ENCODE measurements around the gene SPP1.
A peak's percentile ranks its signal among the peaks of the same experiment; 100 is the strongest.
"Not testable (repeated sequence)": the region's sequence is repeated elsewhere in the genome, so short reads cannot be mapped to it uniquely, and the experiment has no call there.

Gene SPP1

GRCh38 chr4:87975466-87975865 lies at the start of gene SPP1:
Gene SPP1, plus strand, starts transcription at chr4:87975714. Its CDS starts 1,182 bp downstream, at chr4:87976896.
- DNase-seq (ENCODE audit: low spot score) = peak; percentile 59

DNA sequence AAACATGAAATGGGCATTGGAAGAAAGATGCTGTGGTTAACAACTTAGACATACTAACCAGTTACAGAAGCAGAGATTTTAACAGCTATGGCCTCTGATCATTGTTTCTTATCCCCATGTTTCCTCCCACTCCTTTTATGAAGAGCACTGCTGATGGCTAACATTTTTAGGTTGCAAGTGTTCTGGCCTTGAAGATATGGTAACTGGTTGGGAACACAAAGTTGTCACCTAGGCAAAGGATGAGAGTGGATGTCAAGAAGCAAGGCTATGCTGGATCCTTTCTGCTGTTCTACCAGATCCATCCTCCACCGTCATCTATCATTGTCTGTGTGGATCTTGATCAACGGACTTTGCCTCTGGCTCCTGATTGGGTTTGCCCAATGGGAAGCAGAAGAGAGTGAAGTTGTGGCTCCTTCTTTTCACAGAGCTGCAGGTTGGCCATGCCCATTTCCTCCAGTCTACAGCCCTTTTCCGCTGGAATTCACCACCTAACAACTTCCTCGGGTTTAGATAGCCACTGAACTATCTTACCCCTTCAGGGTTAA lies 48.9 kb upstream of the SPP1 start:
- DNase-seq (ENCODE audit: low spot score) = no peak

- DNase-seq (ENCODE audit: low spot score) = no peak
These were observed 44.9 kb upstream of the SPP1 start for GRCh38 chr4:87930629-87931028.

- DNase-seq (ENCODE audit: low spot score) = no peak
These were observed 43.6 kb upstream of the SPP1 start for GRCh38 chr4:87931932-87932331.

DNA sequence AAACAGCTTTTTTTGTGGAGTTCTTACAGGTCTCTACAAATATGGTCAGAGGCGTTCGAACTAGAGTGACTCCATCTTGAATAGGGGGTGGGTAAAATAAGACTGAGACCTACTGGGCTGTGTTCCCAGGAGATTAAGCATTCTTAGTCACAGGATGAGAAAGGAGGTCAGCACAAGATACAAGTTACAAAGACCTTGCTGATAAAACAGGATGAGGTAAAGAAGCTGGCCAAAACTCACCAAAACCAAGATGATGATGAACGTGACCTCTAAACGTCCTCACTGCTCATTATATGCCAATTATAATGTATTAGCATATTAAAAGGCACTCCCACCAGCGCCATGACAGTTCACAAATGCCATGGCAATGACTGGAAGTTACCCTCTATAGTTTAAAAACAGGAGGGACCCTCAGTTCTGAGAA lies 42.8 kb upstream of the SPP1 start:
- DNase-seq (ENCODE audit: low spot score) = no peak

DNA sequence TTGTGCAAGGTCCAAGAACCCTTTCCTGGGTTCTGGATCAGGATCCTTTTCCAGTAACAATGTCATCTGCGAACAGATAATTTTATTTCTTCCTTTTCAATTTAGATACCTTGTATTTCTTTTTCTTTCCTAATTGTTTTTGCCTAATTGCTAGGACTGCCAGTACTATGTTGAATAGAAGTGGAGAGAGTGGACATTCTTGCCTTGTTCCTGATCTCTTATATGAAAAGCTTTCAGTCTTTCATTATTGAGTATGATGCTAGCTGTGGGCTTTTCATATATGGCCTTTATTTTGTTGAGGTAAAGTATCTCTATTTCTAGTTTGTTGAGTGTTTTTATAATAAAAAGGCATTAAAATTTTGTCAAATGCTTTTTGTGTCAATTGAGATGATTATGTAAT lies 42.2 kb upstream of the SPP1 start:
- no peak for DNase-seq (ENCODE audit: low spot score)

DNA sequence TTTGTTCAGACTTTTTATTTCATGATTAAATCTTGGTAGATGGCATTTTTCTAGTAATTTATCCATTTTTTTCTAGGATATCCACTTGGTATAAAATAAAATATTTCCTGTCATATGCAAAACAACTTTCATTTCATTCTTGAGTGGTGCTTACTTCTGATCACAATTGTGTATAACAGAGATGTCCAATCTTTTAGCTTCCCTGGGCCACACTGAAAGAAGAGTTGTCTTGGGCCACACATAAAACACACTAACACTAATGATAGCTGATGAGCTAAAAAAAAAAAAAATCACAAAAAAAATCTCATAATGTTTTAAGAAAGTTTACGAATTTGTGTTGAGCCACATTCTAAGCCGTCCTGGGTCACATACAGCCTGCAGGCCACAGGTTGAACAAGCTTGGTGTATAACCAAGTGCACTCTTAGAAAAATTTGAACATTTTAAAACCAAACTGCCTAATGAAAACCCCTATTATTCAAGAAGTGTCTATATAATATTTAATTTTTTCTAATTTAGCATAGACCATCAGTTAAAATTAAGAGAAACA lies 41.3 kb upstream of the SPP1 start:
- no peak for DNase-seq (ENCODE audit: low spot score)

DNA sequence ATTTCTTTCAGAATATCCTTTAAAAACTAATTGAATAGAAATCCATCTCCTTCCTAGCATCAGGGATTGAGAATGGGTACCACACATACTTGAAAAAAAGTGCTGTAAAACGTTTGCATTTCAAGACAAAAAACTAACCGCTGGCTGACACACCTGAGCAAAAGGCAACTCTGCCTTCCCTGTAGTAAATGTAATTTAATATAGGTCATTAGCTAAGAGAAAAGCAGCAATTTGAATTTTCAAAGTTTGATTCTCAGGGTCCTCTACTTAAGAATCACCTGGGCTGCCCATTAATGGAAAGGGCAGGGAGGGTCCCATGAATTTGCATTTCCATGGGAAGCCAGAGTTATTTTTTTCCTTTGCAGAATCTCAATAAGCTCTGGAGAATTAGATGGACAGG lies 40.5 kb upstream of the SPP1 start:
- DNase-seq (ENCODE audit: low spot score) = no peak

GRCh38 chr4:87935954-87936353 lies 39.6 kb upstream of the SPP1 start:
- not testable (repeated sequence) for DNase-seq (ENCODE audit: low spot score)

DNA sequence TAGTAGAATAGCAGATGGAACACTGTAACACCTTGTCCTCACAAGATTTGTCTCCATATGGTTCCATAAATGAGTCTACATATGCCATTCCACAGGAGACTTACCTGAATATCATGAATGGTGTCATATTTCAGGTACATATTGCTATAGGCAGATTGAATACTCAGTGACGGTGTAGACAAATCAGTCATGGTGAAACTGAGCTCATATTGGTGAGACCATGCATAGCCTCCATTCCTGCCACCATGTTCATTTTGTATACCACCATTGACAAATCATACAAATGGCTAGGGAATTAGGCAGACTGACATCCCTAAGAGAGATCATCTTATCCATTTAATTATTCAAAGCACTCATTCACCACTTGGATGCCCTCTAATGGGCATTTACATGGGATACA lies 38.0 kb upstream of the SPP1 start:
- DNase-seq (ENCODE audit: low spot score) = no peak

DNA sequence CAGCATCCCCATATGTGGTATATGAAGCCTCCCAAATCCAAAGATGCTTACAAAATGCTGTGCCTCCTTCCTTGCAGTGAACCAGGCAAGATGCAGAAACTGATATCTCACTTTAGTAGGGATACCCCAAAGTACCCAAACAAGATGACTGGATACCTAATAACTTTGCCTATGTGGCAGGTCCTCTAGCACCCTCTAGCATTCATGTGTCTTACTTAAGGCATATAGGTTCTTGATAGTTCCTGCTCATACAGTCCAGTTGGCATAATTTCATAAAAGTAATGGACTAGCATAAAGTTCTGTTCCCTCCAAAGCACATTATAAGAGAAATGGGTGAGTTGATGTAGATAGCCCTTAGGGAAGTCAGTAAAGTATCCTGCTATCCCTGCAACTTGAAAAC lies 36.8 kb upstream of the SPP1 start:
- DNase-seq (ENCODE audit: low spot score) = no peak

DNA sequence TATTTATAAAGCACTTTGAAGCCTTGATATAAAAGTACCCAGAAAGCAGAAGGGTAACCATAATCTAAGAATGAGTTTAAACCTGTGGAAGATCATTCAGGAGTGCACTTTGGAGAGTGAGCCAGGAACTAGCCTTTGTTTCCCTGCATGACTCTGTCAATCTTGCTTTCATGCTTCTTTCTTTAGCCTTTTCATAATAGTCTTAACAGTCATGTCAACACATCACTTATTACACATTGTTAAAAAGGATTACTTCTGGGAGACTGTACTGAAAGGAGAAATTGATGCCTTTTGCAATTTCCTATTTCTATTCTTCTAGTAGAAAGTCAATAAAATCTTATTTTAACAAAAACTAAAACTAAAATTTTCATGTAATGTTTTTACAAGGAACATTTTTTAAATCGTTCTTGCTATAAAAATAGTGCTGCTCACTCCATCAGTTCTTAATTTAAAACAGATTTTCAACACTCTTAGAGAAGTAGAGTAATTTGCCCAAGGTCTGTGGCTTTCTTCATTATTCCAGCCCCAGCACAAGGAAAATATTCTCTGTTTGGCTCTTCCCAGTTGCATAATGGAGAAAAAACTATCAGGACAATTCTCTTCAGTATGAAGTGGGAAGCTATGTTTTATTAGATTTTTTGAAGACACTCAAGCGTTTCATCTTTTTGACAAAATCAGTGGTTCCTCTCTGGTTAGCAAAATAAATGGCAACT lies 35.4 kb upstream of the SPP1 start:
- DNase-seq (ENCODE audit: low spot score) = no peak

GRCh38 chr4:87940809-87941208 lies 34.7 kb upstream of the SPP1 start:
- not testable (repeated sequence) for DNase-seq (ENCODE audit: low spot score)

DNA sequence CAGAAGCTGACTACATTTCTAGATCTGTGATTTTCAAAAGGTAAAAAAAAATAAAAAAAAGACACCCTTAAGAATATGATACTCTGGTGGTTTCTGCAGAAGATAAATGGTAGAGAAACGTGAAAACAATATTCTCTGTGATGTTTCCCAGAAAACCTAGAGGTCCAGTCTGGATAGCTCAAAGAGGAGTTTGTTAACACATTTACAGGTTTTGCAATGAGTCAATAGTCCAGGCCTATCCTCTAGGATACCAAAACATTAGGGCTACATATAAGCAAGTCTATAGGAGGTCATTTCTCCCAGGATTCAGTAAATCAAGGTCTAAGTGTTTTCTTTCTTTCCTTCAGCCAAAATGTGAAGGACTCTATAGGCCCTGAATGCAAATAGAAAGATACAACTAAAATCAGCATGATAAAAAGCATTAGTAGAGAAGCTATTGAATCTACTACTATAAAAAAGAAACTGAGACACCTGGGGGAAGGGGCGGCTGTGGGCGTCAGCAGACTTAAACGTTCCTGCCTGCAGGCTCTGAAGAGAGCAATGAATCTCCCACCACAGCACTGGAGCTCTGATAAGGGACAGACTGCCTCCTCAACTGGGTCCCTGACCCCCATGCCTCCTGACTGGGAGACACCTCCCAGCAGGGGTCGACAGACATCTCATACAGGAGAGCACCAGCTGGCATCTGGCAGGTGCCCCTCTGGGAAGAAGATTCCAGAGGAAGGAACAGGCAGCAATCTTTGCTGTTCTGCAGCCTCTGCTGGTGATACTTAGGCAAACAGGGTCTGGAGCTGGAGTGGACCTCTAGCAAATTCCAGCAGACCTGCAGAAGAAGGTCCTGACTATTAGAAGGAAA lies 33.7 kb upstream of the SPP1 start:
- DNase-seq (ENCODE audit: low spot score) = no peak

- no peak for DNase-seq (ENCODE audit: low spot score)
These were observed 31.8 kb upstream of the SPP1 start for GRCh38 chr4:87943660-87944149.

DNA sequence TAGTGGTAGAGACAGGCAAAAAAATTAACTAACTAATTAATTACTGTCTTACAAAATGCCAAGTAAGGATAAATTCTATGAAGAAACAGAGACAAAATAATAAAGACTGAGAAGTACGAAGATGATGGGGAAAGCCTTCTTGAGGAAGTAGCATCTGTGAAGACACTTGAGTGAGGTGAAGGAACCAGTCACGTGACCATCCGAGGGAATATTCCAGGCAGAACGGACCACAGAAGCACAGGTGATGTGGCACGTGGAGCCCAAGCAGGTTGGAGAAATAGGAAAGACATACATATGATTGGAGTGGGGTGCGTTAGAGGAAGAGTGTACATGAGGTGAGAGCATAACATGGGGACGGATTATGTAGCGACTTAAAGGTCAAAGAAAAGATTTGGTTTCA lies 30.5 kb upstream of the SPP1 start:
- DNase-seq (ENCODE audit: low spot score) = no peak

- DNase-seq (ENCODE audit: low spot score) = no peak
These were observed 28.7 kb upstream of the SPP1 start for GRCh38 chr4:87946766-87947165.

GRCh38 chr4:87947381-87948160 lies 27.9 kb upstream of the SPP1 start:
- DNase-seq (ENCODE audit: low spot score) = no peak

DNA sequence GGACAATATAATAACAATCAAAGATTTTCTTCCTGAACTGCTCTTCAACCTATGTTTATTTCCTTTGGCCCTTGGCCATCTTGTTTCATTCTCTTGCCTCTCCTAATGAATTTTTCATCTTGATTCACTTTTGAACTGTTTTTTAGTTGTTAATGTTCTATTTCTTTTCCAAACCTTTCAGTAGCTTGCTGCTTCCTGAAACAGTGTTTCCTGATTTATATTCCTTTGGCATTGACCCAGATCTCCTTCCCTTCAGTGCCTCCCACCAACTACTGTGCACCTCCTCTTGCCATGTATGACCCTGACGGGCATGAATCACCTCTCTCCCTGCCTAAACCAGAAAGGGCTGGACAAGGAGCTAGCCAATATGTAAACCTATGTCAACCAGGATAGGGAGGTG lies 25.6 kb upstream of the SPP1 start:
- DNase-seq (ENCODE audit: low spot score) = no peak

DNA sequence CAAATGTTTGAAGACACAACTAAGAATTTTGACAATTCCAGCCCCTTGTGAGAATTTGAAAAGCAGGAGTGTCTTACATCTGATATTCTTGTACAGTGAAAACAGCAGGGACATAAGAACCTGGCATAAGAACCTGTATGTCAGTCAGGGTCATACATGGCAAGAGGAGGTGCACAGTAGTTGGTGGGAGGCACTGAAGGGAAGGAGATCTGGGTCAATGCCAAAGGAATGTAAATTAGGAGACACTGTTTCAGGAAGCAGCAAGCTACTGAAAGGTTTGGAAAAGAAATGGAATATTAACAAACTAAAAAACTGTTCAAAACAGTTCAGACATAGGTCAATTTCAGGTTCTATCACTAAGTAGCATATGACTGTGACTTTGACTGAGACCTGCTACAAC lies 25.0 kb upstream of the SPP1 start:
- no peak for DNase-seq (ENCODE audit: low spot score)

- no peak for DNase-seq (ENCODE audit: low spot score)
These were observed 24.5 kb upstream of the SPP1 start for GRCh38 chr4:87950936-87951511.

DNA sequence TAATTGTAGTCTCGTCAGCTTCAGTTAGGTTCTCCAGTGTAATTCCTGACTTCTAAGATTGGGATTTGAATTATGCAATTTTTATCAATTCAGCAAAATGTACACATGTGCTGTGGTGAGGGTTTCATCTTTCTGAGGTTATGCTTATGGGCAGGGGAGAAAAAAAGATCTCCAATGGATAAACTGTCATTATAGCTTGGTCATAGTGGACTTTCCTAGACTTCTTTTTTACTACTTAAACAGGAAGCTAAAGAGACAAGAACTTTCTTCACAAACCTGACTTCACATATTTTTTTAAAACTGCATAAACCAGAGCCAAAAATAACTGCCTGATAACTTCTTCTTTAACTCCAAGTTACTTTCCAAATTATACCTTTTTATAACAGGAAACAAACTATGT lies 21.7 kb upstream of the SPP1 start:
- DNase-seq (ENCODE audit: low spot score) = no peak
